MCF 10A (cell line): ENCODE measurements around the gene DCBLD2. TPM values are rescaled to one million over a fixed set of nuclear protein-coding genes. Genes with fewer than 3 reads are reported as not detected.

Source experiments
- BruUV-seq: library from RNA; stranded (reverse); fragments of 400-500 nt; replicated peaks from 2 replicates; lab custom pipeline; 2021; lab: Mats Ljungman, UMichigan
- CTCF ChIA-PET: fragments of 300-600 bp; sonication (Branson Sonifier 250); formaldehyde crosslinking; extraction: SDS; loops from one replicate; lab custom pipeline; 2021; ENCODE audit warnings: antibody characterized with exemption, inconsistent platforms; lab: Yijun Ruan, JAX
- POLR2A ChIA-PET: fragments of 300-600, 350-650 bp; sonication (Branson Sonifier 250); formaldehyde crosslinking; extraction: SDS; loops from one replicate; lab custom pipeline; 2020; ENCODE audit warnings: antibody characterized with exemption, inconsistent platforms; lab: Yijun Ruan, JAX
- DNase-seq: peaks from one replicate; pipeline ENCODE4 v3.0.0-alpha.2; 2018; ENCODE audit not compliant: unreplicated experiment
- H3K27ac Mint-ChIP-seq: one replicate; pipeline ENCODE4 v1.8.0; 2022; ENCODE audit warnings: mild to moderate bottlenecking, low read depth, mixed read lengths; ENCODE audit not compliant: unreplicated experiment
- H3K27me3 Mint-ChIP-seq: one replicate; pipeline ENCODE4 v1.8.0; 2022; ENCODE audit warnings: mixed read lengths; ENCODE audit not compliant: insufficient read depth, unreplicated experiment
- H3K36me3 Mint-ChIP-seq: one replicate; pipeline ENCODE4 v1.8.0; 2022; ENCODE audit warnings: mild to moderate bottlenecking, moderate library complexity, mixed read lengths; ENCODE audit not compliant: insufficient read depth, unreplicated experiment
- H3K4me1 Mint-ChIP-seq: one replicate; pipeline ENCODE4 v1.8.0; 2022; ENCODE audit warnings: mixed read lengths; ENCODE audit not compliant: insufficient read depth, unreplicated experiment
- H3K4me3 Mint-ChIP-seq: one replicate; pipeline ENCODE4 v1.8.0; 2022; ENCODE audit warnings: mild to moderate bottlenecking, moderate library complexity, mixed read lengths; ENCODE audit not compliant: unreplicated experiment
- H3K9me3 Mint-ChIP-seq: one replicate; pipeline ENCODE4 v1.8.0; 2022; ENCODE audit warnings: mixed read lengths; ENCODE audit not compliant: unreplicated experiment
- CTCF ChIP-seq: fragments of 200-600 bp; IDR thresholded peaks from one replicate; pipeline ENCODE4 v1.8.0; 2022; ENCODE audit warnings: antibody characterized with exemption, mild to moderate bottlenecking; ENCODE audit not compliant: unreplicated experiment
- intact Hi-C: fragments of 100-400 bp; cut with micrococcal nuclease; formaldehyde crosslinking; loops from 2 replicates; pipeline ENCODE4 v1.14.1; 2022
- total RNA-seq: library from RNA; stranded (reverse); gene quantifications from 2 replicates; pipeline ENCODE4 v1.2.3, GENCODE V29; 2022

DCBLD2 gene
- total RNA-seq, 1 experiment from 2014 or later: 161 TPM

- Mint-ChIP-seq H3K36me3 (peaks cover 14% of the 10 kb centered on the region), H3K9me3 (no peaks in the 10 kb centered on the region), H3K27ac (peak overlapping the region; percentile 91), H3K4me1 (peaks cover 52% of the 10 kb centered on the region), H3K4me3 (no peak overlapping the region), H3K27me3 (no peaks in the 10 kb centered on the region)
- POLR2A ChIA-PET: no interaction called here
- no peak for TF ChIP-seq CTCF
- CTCF ChIA-PET: interaction anchor here (0.6 to 0.9 kb wide), 2 partner anchors 29 to 191 kb away, joined by 3 read pairs; no protein-coding TSS in a partner anchor
- DNase-seq: no peak
- intact Hi-C loops: no loop called here
- no TSS peak for BruUV-seq
Measured at GRCh38 chr3:98787181-98787580, 114.3 kb downstream of the DCBLD2 start.

- no TSS peak for BruUV-seq
- CTCF ChIA-PET: interaction anchor here (0.6 to 2.0 kb wide), 4 partner anchors 30 to 190 kb away, joined by 3 to 12 read pairs (median 4); no protein-coding TSS in a partner anchor
- intact Hi-C loops: no loop called here
Measured at GRCh38 chr3:98786364-98787006, 115.0 kb downstream of the DCBLD2 start.

GRCh38 chr3:98784666-98785600 lies 116.6 kb downstream of the DCBLD2 start:
- no TSS peak for BruUV-seq
- intact Hi-C loops: no loop called here
- ChIA-PET POLR2A (interaction anchor here (0.7 to 2.3 kb wide), 9 partner anchors 9 to 983 kb away, joined by 3 to 8 read pairs (median 5); partner anchors contain the start of genes CPOX and DCBLD2), CTCF (interaction anchor here (0.6 to 2.0 kb wide), 10 partner anchors 9 to 1021 kb away, joined by 3 to 12 read pairs (median 4); no protein-coding TSS in a partner anchor)
- peaks cover 7% of the 10 kb centered on the region for H3K36me3 Mint-ChIP-seq
- H3K27me3 Mint-ChIP-seq: no peaks in the 10 kb centered on the region
- peak overlapping the region; percentile 38 for H3K27ac Mint-ChIP-seq
- peak overlapping the region; percentile 1 for H3K4me3 Mint-ChIP-seq
- no peaks in the 10 kb centered on the region for H3K9me3 Mint-ChIP-seq
- peak; percentile 81 for DNase-seq
- H3K4me1 Mint-ChIP-seq: peaks cover 42% of the 10 kb centered on the region
- TF ChIP-seq CTCF: no peak

More at GRCh38 chr3:98786364-98787006, 115.0 kb downstream of the DCBLD2 start:
- Mint-ChIP-seq H3K4me3 (peak overlapping the region; percentile 30), H3K9me3 (no peaks in the 10 kb centered on the region), H3K36me3 (peaks cover 9% of the 10 kb centered on the region), H3K27ac (peak overlapping the region; percentile 91), H3K4me1 (peaks cover 47% of the 10 kb centered on the region), H3K27me3 (no peaks in the 10 kb centered on the region)
- peak; percentile 62 for DNase-seq
- POLR2A ChIA-PET: interaction anchor here (0.8 to 2.1 kb wide), 2 partner anchors 10 to 46 kb away, joined by 3 to 5 read pairs; no protein-coding TSS in a partner anchor
- TF ChIP-seq CTCF: no peak
